HCT116 (cell line): ENCODE results near the gene RTL3. TPM values are rescaled to one million over a fixed set of nuclear protein-coding genes. Genes with fewer than 3 reads are reported as not detected.

Experiments used
- ATAC-seq: fragments of 200-7000 bp; cut with Tn5 transposase; 2 replicates; pipeline ENCODE4 v1.9.1; 2020; ENCODE audit warnings: mild to moderate bottlenecking, moderate library complexity
- Bru-seq: library from RNA; stranded (reverse); fragments of 400-500 nt; gene quantifications from one replicate; lab custom pipeline; 2021; lab: Mats Ljungman, UMichigan
- BruChase-seq, 2 experiments: library from RNA; stranded (reverse); fragments of 400-500 nt; gene quantifications; one replicate each; lab custom pipeline; 2021; lab: Mats Ljungman, UMichigan
- BruUV-seq: library from RNA; stranded (reverse); fragments of 400-500 nt; replicated peaks from 2 replicates; lab custom pipeline; 2021; lab: Mats Ljungman, UMichigan
- CTCF ChIA-PET: fragments of 300-600 bp; sonication (Branson Sonifier 250); formaldehyde crosslinking; loops from one replicate; lab custom pipeline; 2021; ENCODE audit warnings: antibody characterized with exemption; lab: Charles Lee
- POLR2A ChIA-PET: fragments of 300-600, 350-600 bp; sonication (Branson Sonifier 250); formaldehyde crosslinking; loops from one replicate; lab custom pipeline; 2021; ENCODE audit warnings: antibody characterized with exemption; lab: Charles Lee
- RAD21 ChIA-PET, 2 experiments: fragments of 300-600 bp; sonication (Branson Sonifier 250); formaldehyde crosslinking; loops; one replicate each; lab custom pipeline; 2023; ENCODE audit warnings: low total read pairs in 2 of 2; ENCODE audit not compliant: uncharacterized antibody in 2 of 2, unreplicated experiment in 2 of 2, low non-redundant PET in 1 of 2; lab: Charles Lee
- DNase-seq: peaks from one replicate; pipeline ENCODE4 v3.0.0-alpha.2; 2010; ENCODE audit warnings: low read depth, low spot score
- H2AFZ ChIP-seq: fragments of 200-600 bp; shearing (Covaris generic), sonication (generic); 2 replicates; pipeline ENCODE4 v1.6.1; 2017; ENCODE audit warnings: low read depth, mixed run types, mixed read lengths, antibody characterized with exemption, low read length; ENCODE audit not compliant: poor library complexity, severe bottlenecking
- H3K27ac ChIP-seq: 2 replicates; pipeline ENCODE4 v1.5.1; 2012; ENCODE audit warnings: low read depth, low read length
- H3K27me3 ChIP-seq: fragments of 200-600 bp; sonication (generic); 2 replicates; pipeline ENCODE4 v1.6.1; 2016; ENCODE audit warnings: mixed run types, low read length, mixed read lengths; ENCODE audit not compliant: insufficient read depth
- H3K36me3 ChIP-seq, 2 experiments: fragments of 200-500 bp in 1 of 2; fragments of 200-600 bp in 1 of 2; sonication (Bioruptor generic) in 1 of 2; sonication (generic) in 1 of 2; 2 replicates each; pipeline versions ENCODE4 v1.5.1 to v1.6.1; 2014 to 2016; ENCODE audit warnings: low read length in 2 of 2, inconsistent platforms in 1 of 2, mixed read lengths in 1 of 2, mixed run types in 1 of 2; ENCODE audit not compliant: insufficient read depth in 2 of 2, control insufficient read depth in 1 of 2
- H3K4me1 ChIP-seq, 2 experiments: fragments of 200-600 bp in 1 of 2; sonication (generic) in 1 of 2; 2 replicates each; pipeline versions ENCODE4 v1.5.1 to v1.6.1; 2012 to 2017; ENCODE audit warnings: low read length in 2 of 2, inconsistent platforms in 1 of 2, mild to moderate bottlenecking in 1 of 2, mixed read lengths in 1 of 2, mixed run types in 1 of 2, moderate library complexity in 1 of 2; ENCODE audit not compliant: insufficient read depth in 2 of 2, control insufficient read depth in 1 of 2
- H3K4me2 ChIP-seq: fragments of 200-600 bp; sonication (generic); 2 replicates; pipeline ENCODE4 v1.6.1; 2017; ENCODE audit warnings: mixed run types, low read length, mixed read lengths
- H3K4me3 ChIP-seq, 2 experiments: fragments of 200-600 bp in 1 of 2; sonication (generic) in 1 of 2; replicated peaks in 1 of 2; 2 replicates each; pipeline ENCODE4 v1.5.1; 2011 to 2016; ENCODE audit warnings: low read length in 2 of 2, control low read depth in 1 of 2, low read depth in 1 of 2, mild to moderate bottlenecking in 1 of 2, mixed read lengths in 1 of 2, mixed run types in 1 of 2
- H3K79me2 ChIP-seq: fragments of 200-600 bp; sonication (generic); 2 replicates; pipeline ENCODE4 v1.6.1; 2017; ENCODE audit warnings: mild to moderate bottlenecking, mixed run types, low read length, moderate library complexity, mixed read lengths; ENCODE audit not compliant: insufficient read depth
- H3K9ac ChIP-seq: fragments of 200-600 bp; sonication (generic); 2 replicates; pipeline ENCODE4 v1.6.1; 2016; ENCODE audit warnings: low read length, mixed read lengths
- H3K9me2 ChIP-seq: fragments of 200-600 bp; sonication (generic), shearing (Covaris generic); 2 replicates; pipeline ENCODE4 v1.6.1; 2017; ENCODE audit warnings: mixed run types, mild to moderate bottlenecking, moderate library complexity; ENCODE audit not compliant: insufficient read depth
- H3K9me3 ChIP-seq, 2 experiments: fragments of 200-500 bp in 1 of 2; fragments of 200-600 bp in 1 of 2; sonication (Bioruptor generic) in 1 of 2; sonication (generic) in 1 of 2; 2 replicates each; pipeline ENCODE4 v1.6.1; 2014 to 2017; ENCODE audit warnings: low read length in 2 of 2, mixed read lengths in 2 of 2, inconsistent platforms in 1 of 2, low read depth in 1 of 2, mild to moderate bottlenecking in 1 of 2, mixed run types in 1 of 2, moderate library complexity in 1 of 2; ENCODE audit not compliant: control insufficient read depth in 1 of 2, insufficient read depth in 1 of 2
- H4K20me1 ChIP-seq: fragments of 200-600 bp; sonication (generic), shearing (Covaris generic); 2 replicates; pipeline ENCODE4 v1.6.1; 2017; ENCODE audit warnings: mixed run types, mild to moderate bottlenecking, moderate library complexity; ENCODE audit not compliant: insufficient read depth
- CBX3 ChIP-seq: IDR thresholded peaks from 2 replicates; pipeline ENCODE4 v1.6.1; 2012; ENCODE audit warnings: low read depth
- CEBPB ChIP-seq: IDR thresholded peaks from 2 replicates; pipeline ENCODE4 v1.6.1; 2012; ENCODE audit warnings: low read depth
- EGR1 ChIP-seq: IDR thresholded peaks from 2 replicates; pipeline ENCODE4 v1.6.1; 2012; ENCODE audit warnings: low read depth
- EZH2 ChIP-seq: fragments of 200-600 bp; sonication (generic); IDR thresholded peaks from 2 replicates; pipeline ENCODE4 v1.6.1; 2017; ENCODE audit warnings: antibody characterized with exemption, mixed run types
- EZH2phosphoT487 ChIP-seq: fragments of 200-600 bp; IDR thresholded peaks from 2 replicates; pipeline ENCODE4 v1.6.1; 2018; ENCODE audit warnings: antibody characterized with exemption, borderline replicate concordance
- FOSL1 ChIP-seq: IDR thresholded peaks from 2 replicates; pipeline ENCODE4 v1.6.1; 2012; ENCODE audit warnings: low read depth
- JUND ChIP-seq: IDR thresholded peaks from 2 replicates; pipeline ENCODE4 v1.6.1; 2012
- POLR2AphosphoS5 ChIP-seq: IDR thresholded peaks from 2 replicates; pipeline ENCODE4 v1.6.1; 2011; ENCODE audit warnings: mild to moderate bottlenecking, low read depth, low read length, moderate library complexity
- RAD21 ChIP-seq: IDR thresholded peaks from 2 replicates; pipeline ENCODE4 v1.6.1; 2012; ENCODE audit warnings: low read depth, mild to moderate bottlenecking
- SIN3A ChIP-seq: IDR thresholded peaks from 2 replicates; pipeline ENCODE4 v1.6.1; 2012; ENCODE audit warnings: low read depth
- TCF7L2 ChIP-seq: IDR thresholded peaks from 2 replicates; pipeline ENCODE4 v1.7.0; 2011; ENCODE audit warnings: borderline replicate concordance, inconsistent platforms; ENCODE audit not compliant: insufficient read depth, insufficient read length; ENCODE audit errors: extremely low read depth
- ZFX ChIP-seq: fragments of 450-650 bp; IDR thresholded peaks from 2 replicates; pipeline ENCODE4 v1.6.1; 2017
- ZNF274 ChIP-seq: fragments of 200-500 bp; sonication (Bioruptor generic); IDR thresholded peaks from 2 replicates; pipeline ENCODE4 v1.6.1; 2014; ENCODE audit warnings: mild to moderate bottlenecking, low read depth, low read length, inconsistent platforms
- intact Hi-C: fragments of 100-400 bp; cut with micrococcal nuclease; formaldehyde crosslinking; loops from 2 replicates; pipeline ENCODE4 v1.10.0; 2022
- long read RNA-seq: library from polyadenylated mRNA; unstranded; transcript quantifications from one replicate; pipeline ENCODE4 v2.0.0, GENCODE V29; 2021; ENCODE audit not compliant: unreplicated experiment
- polyA plus RNA-seq: library from polyadenylated mRNA; unstranded; fragments of >200 nt; gene quantifications from 2 replicates; pipeline ENCODE4 v1.2.1, GENCODE V29; 2012; ENCODE audit warnings: missing spikeins
- total RNA-seq: library from RNA; stranded (reverse); gene quantifications from one replicate; pipeline ENCODE4 v1.2.1, GENCODE V29; 2021; ENCODE audit not compliant: unreplicated experiment
- TF ChIP-seq, protein P1 (sequence below), 3 experiments: fragments of 200-600 bp in 1 of 3; sonication (generic) in 1 of 3; IDR thresholded peaks in 2 of 3; conservative IDR thresholded peaks in 1 of 3; 2 replicates each; pipeline ENCODE4 v1.5.1; 2012 to 2017; ENCODE audit warnings: low read depth in 2 of 3, low read length in 2 of 3, antibody characterized with exemption in 1 of 3, borderline replicate concordance in 1 of 3, control low read depth in 1 of 3, mild to moderate bottlenecking in 1 of 3, mixed read lengths in 1 of 3, mixed run types in 1 of 3, moderate library complexity in 1 of 3; ENCODE audit not compliant: insufficient read depth in 1 of 3
- TF ChIP-seq, protein P2 (sequence below): IDR thresholded peaks from 2 replicates; pipeline ENCODE4 v1.6.1; 2012
- TF ChIP-seq, protein P3 (sequence below): IDR thresholded peaks from 2 replicates; pipeline ENCODE4 v1.6.1; 2011; ENCODE audit warnings: mild to moderate bottlenecking, low read length, moderate library complexity; ENCODE audit not compliant: insufficient replicate concordance; ENCODE audit errors: extremely low read depth

Gene RTL3
- total RNA-seq (not detected), Bru-seq, nascent RNA (not detected), BruChase-seq, experiment 1, labeled RNA remaining after a 6-hour chase (not detected), BruChase-seq, experiment 2, labeled RNA remaining after a 2-hour chase (not detected)
- not detected in 2 replicates for polyA plus RNA-seq
- long read RNA-seq = 0 reads

GRCh38 chrX:78658845-78659744, at the start of gene RTL3:
Gene RTL3, minus strand, starts transcription at chrX:78659328. Its CDS starts 908 bp downstream, at chrX:78658420.
- Histone ChIP-seq H3K9me3 (no peaks in the 10 kb centered on the region), H3K4me1 (no peaks in the 10 kb centered on the region), H3K36me3 (no peaks in the 10 kb centered on the region), H4K20me1 (no peaks in the 10 kb centered on the region), H3K9ac (no peak within 1 kb of the TSS), H3K27ac (no peak within 1 kb of the TSS), H3K9me2 (no peaks in the 10 kb centered on the region), H3K4me2 (no peak within 1 kb of the TSS), H3K4me3 (no peak within 1 kb of the TSS), H2AFZ (no peak within 1 kb of the TSS), H3K79me2 (no peaks in the 10 kb centered on the region), H3K27me3 (no peaks in the 10 kb centered on the region)
- TF ChIP-seq EZH2 = no peak
- TF ChIP-seq JUND = no peak
- no peak for TF ChIP-seq CBX3
- TF ChIP-seq EZH2phosphoT487 = no peak
- TF ChIP-seq ZFX = no peak
- TF ChIP-seq, protein P1, sequence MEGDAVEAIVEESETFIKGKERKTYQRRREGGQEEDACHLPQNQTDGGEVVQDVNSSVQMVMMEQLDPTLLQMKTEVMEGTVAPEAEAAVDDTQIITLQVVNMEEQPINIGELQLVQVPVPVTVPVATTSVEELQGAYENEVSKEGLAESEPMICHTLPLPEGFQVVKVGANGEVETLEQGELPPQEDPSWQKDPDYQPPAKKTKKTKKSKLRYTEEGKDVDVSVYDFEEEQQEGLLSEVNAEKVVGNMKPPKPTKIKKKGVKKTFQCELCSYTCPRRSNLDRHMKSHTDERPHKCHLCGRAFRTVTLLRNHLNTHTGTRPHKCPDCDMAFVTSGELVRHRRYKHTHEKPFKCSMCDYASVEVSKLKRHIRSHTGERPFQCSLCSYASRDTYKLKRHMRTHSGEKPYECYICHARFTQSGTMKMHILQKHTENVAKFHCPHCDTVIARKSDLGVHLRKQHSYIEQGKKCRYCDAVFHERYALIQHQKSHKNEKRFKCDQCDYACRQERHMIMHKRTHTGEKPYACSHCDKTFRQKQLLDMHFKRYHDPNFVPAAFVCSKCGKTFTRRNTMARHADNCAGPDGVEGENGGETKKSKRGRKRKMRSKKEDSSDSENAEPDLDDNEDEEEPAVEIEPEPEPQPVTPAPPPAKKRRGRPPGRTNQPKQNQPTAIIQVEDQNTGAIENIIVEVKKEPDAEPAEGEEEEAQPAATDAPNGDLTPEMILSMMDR (IDR thresholded peaks at IDR 0.05 in 2 of 3, conservative IDR thresholded peaks at IDR 0.05 in 1 of 3; ENCODE audit: borderline replicate concordance in 1 of 3, insufficient read depth in 1 of 3, low read depth in 2 of 3, low read length in 2 of 3) = no peak
- TF ChIP-seq, protein P2, sequence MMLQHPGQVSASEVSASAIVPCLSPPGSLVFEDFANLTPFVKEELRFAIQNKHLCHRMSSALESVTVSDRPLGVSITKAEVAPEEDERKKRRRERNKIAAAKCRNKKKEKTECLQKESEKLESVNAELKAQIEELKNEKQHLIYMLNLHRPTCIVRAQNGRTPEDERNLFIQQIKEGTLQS = no peak
- no peak for TF ChIP-seq POLR2AphosphoS5
- TF ChIP-seq TCF7L2 = no peak
- no peak for TF ChIP-seq ZNF274
- TF ChIP-seq CEBPB = no peak
- TF ChIP-seq RAD21 = no peak
- TF ChIP-seq FOSL1 = no peak
- TF ChIP-seq, protein P3, sequence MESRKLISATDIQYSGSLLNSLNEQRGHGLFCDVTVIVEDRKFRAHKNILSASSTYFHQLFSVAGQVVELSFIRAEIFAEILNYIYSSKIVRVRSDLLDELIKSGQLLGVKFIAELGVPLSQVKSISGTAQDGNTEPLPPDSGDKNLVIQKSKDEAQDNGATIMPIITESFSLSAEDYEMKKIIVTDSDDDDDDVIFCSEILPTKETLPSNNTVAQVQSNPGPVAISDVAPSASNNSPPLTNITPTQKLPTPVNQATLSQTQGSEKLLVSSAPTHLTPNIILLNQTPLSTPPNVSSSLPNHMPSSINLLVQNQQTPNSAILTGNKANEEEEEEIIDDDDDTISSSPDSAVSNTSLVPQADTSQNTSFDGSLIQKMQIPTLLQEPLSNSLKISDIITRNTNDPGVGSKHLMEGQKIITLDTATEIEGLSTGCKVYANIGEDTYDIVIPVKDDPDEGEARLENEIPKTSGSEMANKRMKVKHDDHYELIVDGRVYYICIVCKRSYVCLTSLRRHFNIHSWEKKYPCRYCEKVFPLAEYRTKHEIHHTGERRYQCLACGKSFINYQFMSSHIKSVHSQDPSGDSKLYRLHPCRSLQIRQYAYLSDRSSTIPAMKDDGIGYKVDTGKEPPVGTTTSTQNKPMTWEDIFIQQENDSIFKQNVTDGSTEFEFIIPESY = no peak
- TF ChIP-seq EGR1 = no peak
- TF ChIP-seq SIN3A = no peak
- BruUV-seq = no TSS peak
- CTCF ChIA-PET = no interaction called here
- DNase-seq = no peak
- POLR2A ChIA-PET = no interaction called here
- ATAC-seq = no peak
- RAD21 ChIA-PET = no interaction called here
- intact Hi-C loops = no loop called here
